ENCODE data around the gene NUMA1.

DNA sequence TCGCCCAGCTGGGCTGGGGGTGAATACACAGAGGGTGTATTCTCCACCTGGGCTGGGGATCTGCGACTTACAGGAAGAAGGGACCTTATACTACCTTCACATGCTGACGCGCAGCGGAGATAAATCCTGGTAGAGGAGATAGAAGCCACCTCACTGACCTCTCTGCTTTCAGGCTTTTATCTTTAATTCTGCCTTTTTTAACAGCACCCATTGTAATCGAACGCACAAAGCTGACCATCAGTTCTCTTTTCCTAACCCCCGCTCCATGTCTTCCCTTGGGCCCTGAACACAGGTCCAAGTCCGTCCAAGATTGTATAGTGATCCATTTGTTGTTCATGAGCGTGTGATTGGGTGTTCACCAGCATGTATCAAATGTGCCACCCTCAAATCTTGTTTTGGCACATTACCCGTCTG, 23.4 kb upstream of the NUMA1 start:
- TF ChIP-seq, protein P1, sequence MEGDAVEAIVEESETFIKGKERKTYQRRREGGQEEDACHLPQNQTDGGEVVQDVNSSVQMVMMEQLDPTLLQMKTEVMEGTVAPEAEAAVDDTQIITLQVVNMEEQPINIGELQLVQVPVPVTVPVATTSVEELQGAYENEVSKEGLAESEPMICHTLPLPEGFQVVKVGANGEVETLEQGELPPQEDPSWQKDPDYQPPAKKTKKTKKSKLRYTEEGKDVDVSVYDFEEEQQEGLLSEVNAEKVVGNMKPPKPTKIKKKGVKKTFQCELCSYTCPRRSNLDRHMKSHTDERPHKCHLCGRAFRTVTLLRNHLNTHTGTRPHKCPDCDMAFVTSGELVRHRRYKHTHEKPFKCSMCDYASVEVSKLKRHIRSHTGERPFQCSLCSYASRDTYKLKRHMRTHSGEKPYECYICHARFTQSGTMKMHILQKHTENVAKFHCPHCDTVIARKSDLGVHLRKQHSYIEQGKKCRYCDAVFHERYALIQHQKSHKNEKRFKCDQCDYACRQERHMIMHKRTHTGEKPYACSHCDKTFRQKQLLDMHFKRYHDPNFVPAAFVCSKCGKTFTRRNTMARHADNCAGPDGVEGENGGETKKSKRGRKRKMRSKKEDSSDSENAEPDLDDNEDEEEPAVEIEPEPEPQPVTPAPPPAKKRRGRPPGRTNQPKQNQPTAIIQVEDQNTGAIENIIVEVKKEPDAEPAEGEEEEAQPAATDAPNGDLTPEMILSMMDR (IDR thresholded peaks at IDR 0.05): no peak
- TF ChIP-seq, protein P2, sequence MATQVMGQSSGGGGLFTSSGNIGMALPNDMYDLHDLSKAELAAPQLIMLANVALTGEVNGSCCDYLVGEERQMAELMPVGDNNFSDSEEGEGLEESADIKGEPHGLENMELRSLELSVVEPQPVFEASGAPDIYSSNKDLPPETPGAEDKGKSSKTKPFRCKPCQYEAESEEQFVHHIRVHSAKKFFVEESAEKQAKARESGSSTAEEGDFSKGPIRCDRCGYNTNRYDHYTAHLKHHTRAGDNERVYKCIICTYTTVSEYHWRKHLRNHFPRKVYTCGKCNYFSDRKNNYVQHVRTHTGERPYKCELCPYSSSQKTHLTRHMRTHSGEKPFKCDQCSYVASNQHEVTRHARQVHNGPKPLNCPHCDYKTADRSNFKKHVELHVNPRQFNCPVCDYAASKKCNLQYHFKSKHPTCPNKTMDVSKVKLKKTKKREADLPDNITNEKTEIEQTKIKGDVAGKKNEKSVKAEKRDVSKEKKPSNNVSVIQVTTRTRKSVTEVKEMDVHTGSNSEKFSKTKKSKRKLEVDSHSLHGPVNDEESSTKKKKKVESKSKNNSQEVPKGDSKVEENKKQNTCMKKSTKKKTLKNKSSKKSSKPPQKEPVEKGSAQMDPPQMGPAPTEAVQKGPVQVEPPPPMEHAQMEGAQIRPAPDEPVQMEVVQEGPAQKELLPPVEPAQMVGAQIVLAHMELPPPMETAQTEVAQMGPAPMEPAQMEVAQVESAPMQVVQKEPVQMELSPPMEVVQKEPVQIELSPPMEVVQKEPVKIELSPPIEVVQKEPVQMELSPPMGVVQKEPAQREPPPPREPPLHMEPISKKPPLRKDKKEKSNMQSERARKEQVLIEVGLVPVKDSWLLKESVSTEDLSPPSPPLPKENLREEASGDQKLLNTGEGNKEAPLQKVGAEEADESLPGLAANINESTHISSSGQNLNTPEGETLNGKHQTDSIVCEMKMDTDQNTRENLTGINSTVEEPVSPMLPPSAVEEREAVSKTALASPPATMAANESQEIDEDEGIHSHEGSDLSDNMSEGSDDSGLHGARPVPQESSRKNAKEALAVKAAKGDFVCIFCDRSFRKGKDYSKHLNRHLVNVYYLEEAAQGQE (IDR thresholded peaks at IDR 0.05; ENCODE audit: insufficient read depth in 1 of 2, low read depth in 2 of 2, low read length in 1 of 2): no peak
- TF ChIP-seq POLR2AphosphoS5 (IDR thresholded peaks at IDR 0.05; ENCODE audit: low read depth, low read length): no peak
- no peak for TF ChIP-seq TCF7L2 (IDR thresholded peaks at IDR 0.05; ENCODE audit: low read depth, low read length)
- TF ChIP-seq SIN3A (IDR thresholded peaks at IDR 0.05; ENCODE audit: borderline replicate concordance, insufficient read depth, low read depth, low read length): no peak
